CD4-positive, alpha-beta T cell treated with Interleukin-4 for 4 hours (primary cell): ENCODE measurements around the gene TMEM179.
"Not testable (repeated sequence)": the region's sequence is repeated elsewhere in the genome, so short reads cannot be mapped to it uniquely, and the experiment has no call there.

ENCODE experiments used
- DNase-seq: peaks from one replicate; pipeline ENCODE4 v3.0.0-alpha.2; 2020

Gene TMEM179

GRCh38 chr14:104604458-104605449 lies at the start of gene TMEM179:
TMEM179 (minus strand) TSS chr14:104604772; CDS start chr14:104604741, 31 bp downstream.
- no peak for DNase-seq

GRCh38 chr14:104654119-104654518 lies 49.5 kb upstream of the TMEM179 start:
- no peak for DNase-seq

- DNase-seq, result not testable (repeated sequence)
Observed at GRCh38 chr14:104653130-104653920, 48.8 kb upstream of the TMEM179 start.

GRCh38 chr14:104652386-104652785 lies 47.8 kb upstream of the TMEM179 start:
- no peak for DNase-seq

GRCh38 chr14:104651876-104652260 lies 47.3 kb upstream of the TMEM179 start:
- no peak for DNase-seq

GRCh38 chr14:104650981-104651875 lies 46.7 kb upstream of the TMEM179 start:
- DNase-seq, result no peak

GRCh38 chr14:104650057-104650980 lies 45.7 kb upstream of the TMEM179 start:
- peak; percentile 41 for DNase-seq

- no peak for DNase-seq
Observed at GRCh38 chr14:104647467-104648043, 43.0 kb upstream of the TMEM179 start.

GRCh38 chr14:104644656-104645378 lies 40.2 kb upstream of the TMEM179 start:
- no peak for DNase-seq

- no peak for DNase-seq
Observed at GRCh38 chr14:104644091-104644635, 39.6 kb upstream of the TMEM179 start.

- no peak for DNase-seq
Observed at GRCh38 chr14:104643306-104643705, 38.7 kb upstream of the TMEM179 start.

GRCh38 chr14:104642540-104642868 lies 37.9 kb upstream of the TMEM179 start:
- DNase-seq, result no peak

GRCh38 chr14:104641753-104642539 lies 37.4 kb upstream of the TMEM179 start:
- no peak for DNase-seq

- no peak for DNase-seq
Observed at GRCh38 chr14:104640681-104641080, 36.1 kb upstream of the TMEM179 start.

GRCh38 chr14:104639885-104640548 lies 35.4 kb upstream of the TMEM179 start:
- peak; percentile 6 for DNase-seq

- DNase-seq, result no peak
Observed at GRCh38 chr14:104639471-104639870, 34.9 kb upstream of the TMEM179 start.

GRCh38 chr14:104638927-104639450 lies 34.4 kb upstream of the TMEM179 start:
- DNase-seq, result no peak

GRCh38 chr14:104638190-104638589 lies 33.6 kb upstream of the TMEM179 start:
- DNase-seq, result no peak
